HG03159 (cell line): ENCODE data around the gene HIP1.
A peak's percentile ranks its signal among the peaks of the same experiment; 100 is the strongest.
"Not testable (repeated sequence)": the region's sequence is repeated elsewhere in the genome, so short reads cannot be mapped to it uniquely, and the experiment has no call there.

Source experiments
- ATAC-seq: cut with Tn5 transposase; IDR thresholded peaks from one replicate; pipeline ENCODE4 v1.9.1; 2021; ENCODE audit warnings: mild to moderate bottlenecking, moderate library complexity; ENCODE audit not compliant: unreplicated experiment

HIP1 gene

GRCh38 chr7:75646571-75647102, 92.1 kb downstream of the HIP1 start:
- no peak for ATAC-seq

DNA sequence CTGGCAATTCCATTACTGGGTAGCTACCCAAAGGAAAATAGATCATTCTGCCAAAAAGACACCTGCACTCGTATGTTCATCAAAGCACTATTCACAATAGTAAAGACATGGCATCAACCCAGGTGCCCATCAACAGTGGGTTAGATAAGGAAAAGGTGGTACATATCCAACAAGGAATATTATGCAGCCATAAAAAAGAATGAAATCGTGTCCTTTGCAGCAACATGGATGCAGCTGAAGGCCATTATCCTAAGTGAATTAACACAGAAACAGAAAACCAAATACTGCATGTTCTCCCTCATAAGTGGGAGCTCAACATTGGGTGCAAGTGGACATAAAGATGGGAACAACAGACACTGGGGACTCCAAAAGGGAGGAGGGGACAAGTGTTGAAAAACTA, 93.2 kb downstream of the HIP1 start:
- no peak for ATAC-seq

DNA sequence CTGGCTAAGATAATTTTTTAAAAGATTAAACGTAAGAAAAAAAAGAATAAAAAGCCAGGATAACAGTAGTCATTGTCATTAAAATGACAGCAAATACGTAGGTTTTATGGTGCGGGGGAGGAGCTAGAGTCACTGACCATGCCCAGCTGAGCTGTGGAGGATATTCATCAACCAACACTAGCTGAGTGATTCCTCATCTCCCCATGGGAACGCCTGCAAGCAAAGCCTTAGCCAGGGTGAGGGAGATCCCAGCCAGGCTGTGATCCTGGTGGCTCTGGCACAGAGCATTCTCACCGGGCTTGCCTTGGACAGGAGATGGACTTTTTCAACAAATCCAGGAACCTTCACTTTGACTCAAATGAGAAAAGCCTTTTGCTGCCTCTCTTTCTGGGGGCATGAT, 94.2 kb downstream of the HIP1 start:
- no peak for ATAC-seq

GRCh38 chr7:75642810-75643486, 95.8 kb downstream of the HIP1 start:
- ATAC-seq, result no peak

DNA sequence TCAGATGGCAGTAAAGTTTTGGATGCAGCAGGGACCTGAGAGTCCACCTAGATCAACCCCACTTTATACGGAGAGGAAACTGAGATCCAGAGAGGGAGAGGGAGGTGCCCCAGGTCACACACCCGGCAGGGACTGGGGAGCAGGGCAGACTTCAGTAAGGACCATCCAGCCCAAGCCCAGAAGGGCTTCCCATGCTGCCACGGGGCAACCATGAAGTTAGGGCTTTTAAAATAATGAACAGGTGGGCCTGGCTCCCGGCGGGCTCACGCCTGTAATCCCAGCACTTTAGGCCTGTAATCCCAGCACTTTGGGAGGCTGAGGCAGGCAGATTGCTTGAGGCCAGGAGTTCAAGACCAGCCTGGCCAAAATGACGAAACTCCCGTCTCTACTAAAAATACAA, 98.5 kb downstream of the HIP1 start:
- no peak for ATAC-seq

DNA sequence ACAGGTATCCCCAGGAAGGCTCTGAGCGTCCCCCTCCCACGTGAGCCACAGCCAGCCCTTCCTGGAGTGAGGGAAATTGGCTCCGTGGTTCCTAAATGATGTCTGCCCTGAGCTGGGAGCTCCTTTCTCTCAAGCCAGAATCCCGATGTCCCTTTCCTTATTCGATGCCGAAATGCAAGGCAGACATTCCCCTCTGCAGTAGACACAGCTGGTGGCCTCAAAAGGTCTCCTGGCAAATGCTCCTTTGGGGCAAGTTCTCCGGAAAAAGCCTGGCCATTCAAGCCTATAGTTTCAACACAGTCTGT, 98.9 kb downstream of the HIP1 start:
- no peak for ATAC-seq

GRCh38 chr7:75639071-75639885, 99.5 kb downstream of the HIP1 start:
- no peak for ATAC-seq

DNA sequence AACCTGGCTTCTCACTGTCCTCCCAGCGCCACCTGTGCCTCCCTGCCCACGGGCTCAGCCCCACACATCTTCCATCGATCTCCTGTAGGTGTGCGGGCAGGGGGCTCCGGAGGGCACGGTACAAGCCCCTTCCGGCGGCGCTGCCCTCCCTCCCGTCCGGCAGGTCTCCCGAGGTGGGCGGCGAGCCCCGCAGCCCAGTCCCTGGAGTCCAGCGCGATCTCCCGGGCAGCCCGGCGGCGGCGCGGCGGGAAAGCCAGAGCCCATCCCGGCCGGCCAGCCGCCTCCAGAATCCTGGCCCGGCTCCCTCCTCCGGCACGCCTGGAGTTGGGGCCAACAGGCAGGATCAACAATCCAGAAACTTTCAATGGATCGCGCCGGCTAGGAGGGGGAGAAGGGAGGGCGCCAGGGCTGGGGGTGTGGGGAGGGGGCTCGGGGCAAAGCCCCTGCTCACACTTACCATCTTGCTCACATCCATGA, 100.1 kb downstream of the HIP1 start:
- no peak for ATAC-seq

GRCh38 chr7:75637854-75638593, 100.7 kb downstream of the HIP1 start:
- no peak for ATAC-seq

DNA sequence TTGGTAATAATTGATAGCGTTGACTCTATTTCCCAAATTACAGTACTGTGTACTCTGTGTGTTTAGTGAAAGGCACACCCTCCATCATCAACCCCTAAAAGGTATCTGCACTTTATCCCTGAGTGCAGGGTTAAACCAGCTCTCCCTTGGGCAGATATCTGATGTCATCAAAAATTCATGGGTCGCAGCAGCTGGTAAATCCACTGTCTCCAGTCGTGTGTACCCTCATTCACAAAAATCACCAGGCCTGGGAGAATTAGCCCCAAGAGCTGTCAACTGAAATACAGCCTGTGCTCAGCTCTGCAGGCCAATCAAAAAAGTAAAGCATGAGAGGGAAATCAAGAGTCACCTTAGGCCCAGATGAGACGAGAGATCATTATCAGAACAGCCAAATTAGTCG, 103.7 kb downstream of the HIP1 start:
- ATAC-seq, result no peak

GRCh38 chr7:75632587-75632986, 106.2 kb downstream of the HIP1 start:
- not testable (repeated sequence) for ATAC-seq

DNA sequence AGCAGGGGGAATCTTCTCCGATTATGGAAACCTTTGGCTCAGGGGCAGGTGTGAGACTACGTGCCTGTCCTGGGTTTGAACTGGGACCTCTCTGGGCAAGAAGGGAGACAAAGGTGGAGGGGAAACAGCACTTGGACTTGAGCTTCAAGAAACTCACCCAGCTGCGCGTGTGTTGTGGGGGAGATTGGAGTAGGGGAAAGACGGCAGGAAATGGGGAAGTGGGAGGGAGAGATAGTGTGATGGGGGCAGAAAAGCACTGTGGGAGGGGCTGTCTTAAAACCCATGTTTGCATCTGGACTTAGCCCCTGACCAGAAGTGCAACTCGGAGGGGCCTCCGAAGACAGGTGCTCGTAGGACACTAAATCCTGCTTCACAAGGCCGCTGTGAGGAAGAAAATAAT, 107.0 kb downstream of the HIP1 start:
- ATAC-seq, result no peak

DNA sequence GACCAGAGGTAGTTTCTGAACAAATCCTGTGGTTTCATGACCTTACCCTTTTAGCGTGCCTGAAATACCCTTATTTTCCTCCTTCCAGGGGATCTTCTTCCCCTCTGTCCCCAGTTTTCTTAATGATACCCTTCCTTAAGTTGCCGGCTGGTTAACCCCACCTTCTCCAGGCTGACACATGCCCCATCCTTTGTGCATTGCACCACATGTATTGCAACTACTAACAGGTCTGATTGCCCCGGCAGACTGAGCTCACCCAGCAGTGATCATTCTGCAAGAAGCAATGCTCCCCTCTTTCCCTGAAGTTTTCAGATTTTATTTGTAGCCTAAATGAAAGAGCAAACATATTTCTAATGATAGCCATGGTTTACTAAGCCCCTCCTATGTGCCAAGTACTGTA, 108.2 kb downstream of the HIP1 start:
- no peak for ATAC-seq

DNA sequence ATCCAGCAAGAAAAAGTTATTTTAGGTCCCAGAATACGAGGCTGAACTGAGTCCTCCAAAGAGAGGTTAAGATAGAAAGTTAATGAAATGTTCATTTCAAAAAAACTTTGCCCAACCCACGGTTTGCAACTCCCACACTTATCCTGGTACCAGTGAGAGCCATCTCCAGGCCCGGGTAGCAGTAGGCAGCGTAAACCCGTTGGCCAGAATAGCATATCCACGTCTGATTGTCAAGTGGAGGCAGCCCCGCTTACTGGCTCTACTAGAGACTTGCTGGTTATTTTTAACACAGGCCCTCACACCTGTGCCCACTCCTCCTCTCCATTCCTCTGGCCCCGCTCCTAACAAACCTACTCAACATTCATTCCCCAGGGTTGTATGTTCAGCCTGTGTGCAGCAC, 109.7 kb downstream of the HIP1 start:
- ATAC-seq, result no peak

DNA sequence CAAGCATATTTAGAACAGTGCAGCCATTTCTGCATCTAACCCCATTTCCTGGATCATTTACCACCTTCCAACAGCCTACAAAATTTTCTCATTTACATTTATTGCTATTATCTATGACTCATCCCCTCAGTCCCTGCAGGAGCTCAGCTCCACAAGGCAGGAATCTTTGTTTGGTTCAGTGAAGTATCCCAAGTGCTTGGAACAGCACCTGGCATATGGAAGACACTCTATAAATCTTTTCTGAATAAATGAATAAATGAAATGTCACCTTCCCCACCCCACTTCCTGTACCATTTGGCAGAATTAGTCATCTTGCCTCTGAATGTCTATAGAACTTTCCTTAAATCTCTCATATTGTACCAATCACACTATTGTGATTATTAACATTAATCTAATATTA, 110.7 kb downstream of the HIP1 start:
- ATAC-seq, result no peak

DNA sequence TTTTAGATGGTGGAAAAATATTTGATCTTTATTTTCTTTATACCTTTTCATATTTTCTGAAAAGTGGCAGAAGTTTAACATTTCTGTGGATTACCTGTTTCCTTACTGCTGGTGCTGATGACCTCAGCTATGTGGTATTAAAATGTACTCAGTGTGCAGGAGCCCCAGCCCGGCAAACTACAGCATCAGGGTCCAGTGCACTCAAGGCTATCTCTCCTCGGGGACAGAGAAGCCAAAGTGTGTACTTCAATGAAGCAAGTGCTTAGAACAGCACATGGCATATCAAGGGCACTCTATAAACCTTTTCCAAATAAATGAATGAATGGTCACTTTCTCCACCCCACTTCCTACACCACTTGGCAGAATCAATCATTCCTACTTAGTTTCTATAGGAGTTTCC, 111.8 kb downstream of the HIP1 start:
- no peak for ATAC-seq

DNA sequence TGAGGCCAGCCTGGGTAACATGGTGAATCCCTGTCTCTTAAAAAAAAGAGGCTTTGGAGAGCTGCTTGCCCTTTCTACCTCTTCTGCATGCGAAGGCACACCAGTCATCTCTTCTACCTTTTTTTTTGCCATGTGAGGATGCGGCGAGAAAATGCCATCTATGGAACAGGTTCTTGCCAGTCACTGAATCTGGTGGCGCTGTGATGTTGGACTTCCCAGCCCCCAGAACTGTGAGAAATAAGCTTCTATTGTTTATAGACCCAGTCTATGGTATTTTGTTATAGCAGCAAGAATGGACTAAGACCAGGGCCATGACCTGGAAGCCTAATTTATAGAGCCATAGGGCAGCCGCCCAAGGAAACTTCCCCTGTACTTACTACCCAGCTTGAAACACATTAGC, 112.9 kb downstream of the HIP1 start:
- no peak for ATAC-seq

- ATAC-seq, result no peak
These were observed 114.5 kb downstream of the HIP1 start for GRCh38 chr7:75624134-75624832.

DNA sequence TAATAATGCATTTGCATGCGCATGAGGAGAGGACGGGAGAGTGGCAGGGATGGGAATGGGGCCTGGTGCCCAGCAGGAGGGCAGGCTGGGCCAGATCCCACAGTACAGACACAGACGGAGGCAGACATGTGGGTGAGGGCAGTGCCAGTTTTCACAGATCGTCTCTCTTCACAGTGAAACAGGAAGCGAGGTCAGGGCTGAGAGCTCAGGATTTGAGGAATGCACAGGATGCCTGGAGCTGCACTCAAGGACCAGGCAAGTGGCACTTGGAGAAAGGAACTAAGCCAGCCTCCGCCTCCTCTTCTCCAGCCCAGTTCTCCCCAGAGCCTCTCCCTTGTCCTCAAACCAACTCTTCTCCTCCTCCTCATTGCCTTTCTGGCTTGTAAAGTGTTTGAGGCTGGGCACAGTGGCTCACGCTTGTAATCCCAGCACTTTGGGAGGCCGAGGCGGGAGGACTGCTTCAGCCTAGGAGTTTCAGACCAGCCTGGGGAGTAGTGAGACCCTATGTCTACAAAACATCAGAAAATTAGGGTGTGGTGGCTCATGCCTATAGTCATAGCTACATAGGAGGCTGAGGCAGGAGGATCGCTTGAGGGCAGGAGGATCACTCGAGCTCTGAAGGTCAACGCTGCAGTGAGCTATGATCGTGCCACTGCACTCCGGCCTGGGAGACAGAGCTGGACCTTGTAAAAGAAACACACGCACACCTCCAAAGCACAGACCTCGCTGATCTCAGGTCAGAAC, 115.2 kb downstream of the HIP1 start:
- no peak for ATAC-seq

DNA sequence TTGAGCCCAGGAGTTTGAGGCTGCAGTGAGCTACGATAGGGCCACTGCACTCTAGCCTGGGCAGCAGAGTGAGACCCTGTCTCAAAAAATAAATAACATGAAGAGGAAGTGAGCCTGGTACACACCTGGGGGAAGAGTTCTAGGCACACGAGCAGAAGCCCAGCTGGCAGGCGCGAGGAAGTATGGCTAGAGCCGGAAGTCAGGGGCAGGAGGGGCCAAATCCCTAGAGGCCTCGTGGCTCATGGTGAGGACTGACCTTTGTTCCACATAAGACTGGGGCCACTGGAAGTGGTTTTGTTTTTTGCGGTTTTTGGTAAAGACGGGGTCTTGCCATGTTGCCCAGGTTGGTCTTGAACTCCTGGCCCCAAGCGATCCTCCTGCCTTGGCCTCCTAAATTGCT, 117.6 kb downstream of the HIP1 start:
- ATAC-seq, result peak; percentile 49
